Endothelial cell of umbilical vein (primary cell): ENCODE data around the gene SNX10.

Source experiments
- EZH2 ChIP-seq: IDR thresholded peaks from 2 replicates; pipeline ENCODE4 v1.6.1; 2012; ENCODE audit warnings: borderline replicate concordance, low read depth, mild to moderate bottlenecking, moderate library complexity, low read length, inconsistent platforms; ENCODE audit not compliant: severe bottlenecking
- JUN ChIP-seq: IDR thresholded peaks from 2 replicates; pipeline ENCODE4 v1.6.1; 2011; ENCODE audit warnings: borderline replicate concordance, low read depth; ENCODE audit not compliant: insufficient read length, insufficient read depth
- MYC ChIP-seq: IDR thresholded peaks from one replicate; pipeline ENCODE4 v1.6.1; 2011; ENCODE audit warnings: mild to moderate bottlenecking, low read depth, low read length
- POLR2A ChIP-seq: IDR thresholded peaks from 2 replicates; pipeline ENCODE4 v1.6.1; 2012; ENCODE audit warnings: low read depth, mild to moderate bottlenecking, control low read depth, low read length
- POLR2AphosphoS5 ChIP-seq: IDR thresholded peaks from 2 replicates; pipeline ENCODE4 v1.6.1; 2012; ENCODE audit warnings: low read depth, mild to moderate bottlenecking, control low read depth, low read length, moderate library complexity; ENCODE audit not compliant: insufficient read depth
- TF ChIP-seq, protein P1 (sequence below), 2 donors: IDR thresholded peaks; 1 replicate in 1 of 2; 2 replicates in 1 of 2; pipeline ENCODE4 v1.5.1; 2011; ENCODE audit warnings: low read length in 2 of 2, mild to moderate bottlenecking in 2 of 2, moderate library complexity in 2 of 2, control low read depth in 1 of 2, inconsistent platforms in 1 of 2, low read depth in 1 of 2; ENCODE audit not compliant: insufficient read depth in 1 of 2; ENCODE audit errors: extremely low read depth in 1 of 2

DNA sequence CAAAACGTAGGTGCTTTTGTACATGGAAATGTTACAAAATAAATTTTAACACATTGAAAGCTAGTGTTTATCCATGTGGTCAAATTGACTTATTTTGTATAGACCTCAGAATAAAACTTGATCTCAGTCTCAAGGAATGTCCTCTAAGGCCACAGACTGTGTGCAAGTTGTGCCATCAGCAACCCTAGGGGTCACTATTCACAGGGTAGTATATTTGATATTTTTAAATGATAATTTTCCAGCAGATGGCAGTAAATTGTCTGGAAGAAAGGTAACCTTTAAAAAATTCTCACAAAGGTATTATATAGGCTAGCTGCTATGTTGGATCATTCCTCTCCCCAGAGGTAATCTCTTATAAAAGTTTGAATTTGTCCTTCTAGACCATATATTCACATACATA lies 12.9 kb upstream of the SNX10 start:
- TF ChIP-seq MYC (no peak), POLR2A (no peak), JUN (no peak), EZH2 (no peak), POLR2AphosphoS5 (no peak)
- TF ChIP-seq, protein P1, sequence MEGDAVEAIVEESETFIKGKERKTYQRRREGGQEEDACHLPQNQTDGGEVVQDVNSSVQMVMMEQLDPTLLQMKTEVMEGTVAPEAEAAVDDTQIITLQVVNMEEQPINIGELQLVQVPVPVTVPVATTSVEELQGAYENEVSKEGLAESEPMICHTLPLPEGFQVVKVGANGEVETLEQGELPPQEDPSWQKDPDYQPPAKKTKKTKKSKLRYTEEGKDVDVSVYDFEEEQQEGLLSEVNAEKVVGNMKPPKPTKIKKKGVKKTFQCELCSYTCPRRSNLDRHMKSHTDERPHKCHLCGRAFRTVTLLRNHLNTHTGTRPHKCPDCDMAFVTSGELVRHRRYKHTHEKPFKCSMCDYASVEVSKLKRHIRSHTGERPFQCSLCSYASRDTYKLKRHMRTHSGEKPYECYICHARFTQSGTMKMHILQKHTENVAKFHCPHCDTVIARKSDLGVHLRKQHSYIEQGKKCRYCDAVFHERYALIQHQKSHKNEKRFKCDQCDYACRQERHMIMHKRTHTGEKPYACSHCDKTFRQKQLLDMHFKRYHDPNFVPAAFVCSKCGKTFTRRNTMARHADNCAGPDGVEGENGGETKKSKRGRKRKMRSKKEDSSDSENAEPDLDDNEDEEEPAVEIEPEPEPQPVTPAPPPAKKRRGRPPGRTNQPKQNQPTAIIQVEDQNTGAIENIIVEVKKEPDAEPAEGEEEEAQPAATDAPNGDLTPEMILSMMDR (IDR thresholded peaks at IDR 0.05; ENCODE audit: extremely low read depth in 1 of 2, insufficient read depth in 1 of 2, low read depth in 1 of 2, low read length in 2 of 2), result no peak
